Measurements from ENCODE around the gene NACC2.

DNA sequence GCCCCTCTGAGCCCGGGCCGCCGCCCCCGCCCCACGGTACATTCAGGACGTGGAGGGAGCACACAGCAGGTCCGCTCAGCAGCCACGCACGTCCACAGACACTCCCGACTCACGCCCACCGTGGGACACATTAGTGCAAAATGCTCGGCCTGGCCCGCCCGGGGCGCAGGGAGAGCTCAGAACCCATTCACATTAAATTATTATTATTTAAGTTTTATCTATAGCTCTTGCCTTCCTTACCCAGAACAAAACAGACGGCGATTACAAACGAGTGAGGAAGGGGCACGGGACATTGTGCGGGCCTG is 86.4 kb downstream of the NACC2 start:
- TF ChIP-seq, protein P1, sequence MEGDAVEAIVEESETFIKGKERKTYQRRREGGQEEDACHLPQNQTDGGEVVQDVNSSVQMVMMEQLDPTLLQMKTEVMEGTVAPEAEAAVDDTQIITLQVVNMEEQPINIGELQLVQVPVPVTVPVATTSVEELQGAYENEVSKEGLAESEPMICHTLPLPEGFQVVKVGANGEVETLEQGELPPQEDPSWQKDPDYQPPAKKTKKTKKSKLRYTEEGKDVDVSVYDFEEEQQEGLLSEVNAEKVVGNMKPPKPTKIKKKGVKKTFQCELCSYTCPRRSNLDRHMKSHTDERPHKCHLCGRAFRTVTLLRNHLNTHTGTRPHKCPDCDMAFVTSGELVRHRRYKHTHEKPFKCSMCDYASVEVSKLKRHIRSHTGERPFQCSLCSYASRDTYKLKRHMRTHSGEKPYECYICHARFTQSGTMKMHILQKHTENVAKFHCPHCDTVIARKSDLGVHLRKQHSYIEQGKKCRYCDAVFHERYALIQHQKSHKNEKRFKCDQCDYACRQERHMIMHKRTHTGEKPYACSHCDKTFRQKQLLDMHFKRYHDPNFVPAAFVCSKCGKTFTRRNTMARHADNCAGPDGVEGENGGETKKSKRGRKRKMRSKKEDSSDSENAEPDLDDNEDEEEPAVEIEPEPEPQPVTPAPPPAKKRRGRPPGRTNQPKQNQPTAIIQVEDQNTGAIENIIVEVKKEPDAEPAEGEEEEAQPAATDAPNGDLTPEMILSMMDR (IDR thresholded peaks at IDR 0.05; ENCODE audit: low read depth, low read length, poor library complexity, severe bottlenecking): no peak
- no peak for TF ChIP-seq EZH2phosphoT487 (IDR thresholded peaks at IDR 0.05; ENCODE audit: borderline replicate concordance, low read length)

Measured in DOHH2 (cell line).